GM12801 (cell line): Measurements from ENCODE around the gene DLEC1.

ENCODE experiments used
- TF ChIP-seq, protein P1 (sequence below): IDR thresholded peaks from one replicate; pipeline ENCODE4 v1.5.1; 2011; ENCODE audit warnings: control low read depth; ENCODE audit not compliant: insufficient read length; ENCODE audit errors: extremely low read depth

Gene DLEC1

GRCh38 chr3:38016847-38017444, 22.1 kb upstream of the DLEC1 start:
- TF ChIP-seq, protein P1, sequence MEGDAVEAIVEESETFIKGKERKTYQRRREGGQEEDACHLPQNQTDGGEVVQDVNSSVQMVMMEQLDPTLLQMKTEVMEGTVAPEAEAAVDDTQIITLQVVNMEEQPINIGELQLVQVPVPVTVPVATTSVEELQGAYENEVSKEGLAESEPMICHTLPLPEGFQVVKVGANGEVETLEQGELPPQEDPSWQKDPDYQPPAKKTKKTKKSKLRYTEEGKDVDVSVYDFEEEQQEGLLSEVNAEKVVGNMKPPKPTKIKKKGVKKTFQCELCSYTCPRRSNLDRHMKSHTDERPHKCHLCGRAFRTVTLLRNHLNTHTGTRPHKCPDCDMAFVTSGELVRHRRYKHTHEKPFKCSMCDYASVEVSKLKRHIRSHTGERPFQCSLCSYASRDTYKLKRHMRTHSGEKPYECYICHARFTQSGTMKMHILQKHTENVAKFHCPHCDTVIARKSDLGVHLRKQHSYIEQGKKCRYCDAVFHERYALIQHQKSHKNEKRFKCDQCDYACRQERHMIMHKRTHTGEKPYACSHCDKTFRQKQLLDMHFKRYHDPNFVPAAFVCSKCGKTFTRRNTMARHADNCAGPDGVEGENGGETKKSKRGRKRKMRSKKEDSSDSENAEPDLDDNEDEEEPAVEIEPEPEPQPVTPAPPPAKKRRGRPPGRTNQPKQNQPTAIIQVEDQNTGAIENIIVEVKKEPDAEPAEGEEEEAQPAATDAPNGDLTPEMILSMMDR: no peak

GRCh38 chr3:38017445-38018295, 21.3 kb upstream of the DLEC1 start:
- TF ChIP-seq, protein P1: no peak

- TF ChIP-seq, protein P1: no peak
Measured at GRCh38 chr3:38018296-38019266, 20.4 kb upstream of the DLEC1 start.

GRCh38 chr3:38019658-38020341, 19.2 kb upstream of the DLEC1 start:
- TF ChIP-seq, protein P1: no peak

DNA sequence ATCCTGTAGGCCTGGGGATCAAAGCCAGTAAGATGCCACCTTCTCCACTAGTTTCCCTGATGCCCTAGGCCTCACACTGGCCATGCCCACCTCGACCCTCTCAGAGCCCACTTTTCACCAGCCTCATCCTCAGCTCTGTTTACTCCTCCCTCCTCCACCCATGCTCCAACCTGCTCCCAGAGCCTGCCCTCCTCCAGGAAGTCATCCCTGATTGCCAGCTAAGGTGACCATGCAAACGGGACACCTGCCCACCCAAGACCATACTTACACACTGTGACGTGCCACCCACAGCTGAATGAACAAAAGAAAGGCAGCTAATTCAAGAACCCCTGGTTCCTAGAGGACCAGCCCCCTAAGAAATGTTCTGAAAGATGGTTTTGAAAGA, 18.7 kb upstream of the DLEC1 start:
- TF ChIP-seq, protein P1: no peak

GRCh38 chr3:38021196-38021595, 17.8 kb upstream of the DLEC1 start:
- TF ChIP-seq, protein P1: no peak

- TF ChIP-seq, protein P1: no peak
Measured at GRCh38 chr3:38022301-38022700, 16.7 kb upstream of the DLEC1 start.
